Mesenchymal stem cell (in vitro differentiated cells and primary cell): ENCODE measurements around the gene FOXI1.

Experiments used
- DNase-seq: peaks from one replicate; pipeline ENCODE4 v3.0.0-alpha.2; 2013
- H2AFZ ChIP-seq: one replicate; pipeline ENCODE4 v1.6.1; 2013; ENCODE audit warnings: low read depth, mild to moderate bottlenecking, control low read depth, inconsistent platforms, low read length, moderate library complexity
- H2AK5ac ChIP-seq: 2 replicates; pipeline ENCODE4 v1.6.1; 2013; ENCODE audit warnings: low read length, moderate library complexity, mild to moderate bottlenecking, inconsistent platforms; ENCODE audit not compliant: severe bottlenecking
- H2BK120ac ChIP-seq: one replicate; pipeline ENCODE4 v1.6.1; 2013; ENCODE audit warnings: low read depth, mild to moderate bottlenecking, inconsistent platforms, low read length, moderate library complexity
- H2BK12ac ChIP-seq, 2 experiments: one replicate each; pipeline ENCODE4 v1.6.1; 2013; ENCODE audit warnings: inconsistent platforms in 2 of 2, low read length in 2 of 2, mild to moderate bottlenecking in 2 of 2, moderate library complexity in 2 of 2, control low read depth in 1 of 2
- H2BK15ac ChIP-seq: one replicate; pipeline ENCODE4 v1.6.1; 2013; ENCODE audit warnings: mild to moderate bottlenecking, low read depth, inconsistent platforms; ENCODE audit not compliant: poor library complexity, severe bottlenecking
- H2BK5ac ChIP-seq: 2 replicates; pipeline ENCODE4 v1.6.1; 2013; ENCODE audit warnings: low read depth, mild to moderate bottlenecking, low read length, control low read depth, inconsistent platforms; ENCODE audit not compliant: poor library complexity, severe bottlenecking
- H3K14ac ChIP-seq, 2 experiments: one replicate each; pipeline ENCODE4 v1.6.1; 2013; ENCODE audit warnings: inconsistent platforms in 2 of 2, low read length in 2 of 2, control low read depth in 1 of 2, mild to moderate bottlenecking in 1 of 2, moderate library complexity in 1 of 2
- H3K18ac ChIP-seq, 2 experiments: one replicate each; pipeline ENCODE4 v1.6.1; 2013; ENCODE audit warnings: inconsistent platforms in 2 of 2, low read length in 2 of 2, control low read depth in 1 of 2, low read depth in 1 of 2, mild to moderate bottlenecking in 1 of 2
- H3K23ac ChIP-seq, 2 experiments: one replicate each; pipeline ENCODE4 v1.6.1; 2013; ENCODE audit warnings: inconsistent platforms in 2 of 2, low read length in 2 of 2, mild to moderate bottlenecking in 2 of 2, moderate library complexity in 2 of 2, control low read depth in 1 of 2
- H3K27ac ChIP-seq: 2 replicates; pipeline ENCODE4 v1.5.1; 2013; ENCODE audit warnings: mild to moderate bottlenecking, moderate library complexity, low read length, control low read depth, inconsistent platforms; ENCODE audit not compliant: poor library complexity, severe bottlenecking
- H3K27me3 ChIP-seq, 2 experiments: 2 replicates each; pipeline versions ENCODE4 v1.6.1 to v1.7.0; 2013; ENCODE audit warnings: low read length in 2 of 2, mild to moderate bottlenecking in 2 of 2, moderate library complexity in 2 of 2, control low read depth in 1 of 2, inconsistent platforms in 1 of 2; ENCODE audit not compliant: control insufficient read depth in 1 of 2, insufficient read depth in 1 of 2
- H3K36me3 ChIP-seq, 2 experiments: 2 replicates each; pipeline versions ENCODE4 v1.6.1 to v1.7.0; 2013; ENCODE audit warnings: low read length in 2 of 2, control low read depth in 1 of 2, inconsistent platforms in 1 of 2, low read depth in 1 of 2, mild to moderate bottlenecking in 1 of 2; ENCODE audit not compliant: insufficient read depth in 2 of 2, control insufficient read depth in 1 of 2
- H3K4ac ChIP-seq, 2 experiments: one replicate each; pipeline ENCODE4 v1.6.1; 2013; ENCODE audit warnings: inconsistent platforms in 2 of 2, low read length in 2 of 2, mild to moderate bottlenecking in 2 of 2, moderate library complexity in 2 of 2, control low read depth in 1 of 2, low read depth in 1 of 2
- H3K4me1 ChIP-seq: 2 replicates; pipeline ENCODE4 v1.6.1; 2013; ENCODE audit warnings: low read depth, low read length, control low read depth; ENCODE audit not compliant: control insufficient read depth, insufficient read depth
- H3K4me2 ChIP-seq: 2 replicates; pipeline ENCODE4 v1.6.1; 2013; ENCODE audit warnings: low read length, mild to moderate bottlenecking, inconsistent platforms; ENCODE audit not compliant: poor library complexity, severe bottlenecking
- H3K4me3 ChIP-seq, 2 experiments: 2 replicates each; pipeline versions ENCODE4 v1.5.1 to v1.7.0; 2013; ENCODE audit warnings: low read length in 2 of 2, mild to moderate bottlenecking in 2 of 2, control low read depth in 1 of 2, low read depth in 1 of 2; ENCODE audit not compliant: insufficient read depth in 1 of 2
- H3K79me1 ChIP-seq: replicated peaks from 2 replicates; pipeline ENCODE4 v1.6.1; 2013; ENCODE audit warnings: mild to moderate bottlenecking, control low read depth, low read length, inconsistent platforms; ENCODE audit not compliant: poor library complexity, severe bottlenecking
- H3K9ac ChIP-seq: 2 replicates; pipeline ENCODE4 v1.7.0; 2013; ENCODE audit warnings: mild to moderate bottlenecking, low read length, moderate library complexity
- H3K9me3 ChIP-seq: 2 replicates; pipeline ENCODE4 v1.7.0; 2013; ENCODE audit warnings: mild to moderate bottlenecking, low read length; ENCODE audit not compliant: control insufficient read depth
- H4K8ac ChIP-seq: one replicate; pipeline ENCODE4 v1.6.1; 2013; ENCODE audit warnings: inconsistent platforms, mild to moderate bottlenecking, low read length, moderate library complexity
- H4K91ac ChIP-seq: one replicate; pipeline ENCODE4 v1.6.1; 2013; ENCODE audit warnings: mild to moderate bottlenecking, low read length, inconsistent platforms
- WGBS: methylation state at CpG from one replicate; pipeline ENCODE4 v1.1.7; 2013; ENCODE audit warnings: mixed read lengths; 5-methylcytosine and 5-hydroxymethylcytosine counted together

Gene FOXI1

GRCh38 chr5:170142196-170142595 is 36.5 kb downstream of the FOXI1 start:
- no peaks in the 10 kb centered on the region for H3K79me1 ChIP-seq

GRCh38 chr5:170143091-170143490 is 37.4 kb downstream of the FOXI1 start:
- H2AFZ ChIP-seq: no peak overlapping the region
- no peak for DNase-seq
- H4K8ac ChIP-seq: no peak overlapping the region
- H3K9me3 ChIP-seq: no peaks in the 10 kb centered on the region
- peaks cover 9 to 47% of the 10 kb centered on the region in 2 experiments for H3K27me3 ChIP-seq
- H2BK15ac ChIP-seq: no peak overlapping the region
- no peak overlapping the region for H3K14ac ChIP-seq
- no peaks in the 10 kb centered on the region for H3K36me3 ChIP-seq
- no peak overlapping the region for H2AK5ac ChIP-seq
- no peak overlapping the region for H3K4me3 ChIP-seq
- no peak overlapping the region for H3K23ac ChIP-seq
- no peak overlapping the region for H2BK12ac ChIP-seq
- H3K4me2 ChIP-seq: no peak overlapping the region
- H4K91ac ChIP-seq: no peak overlapping the region
- H3K4me1 ChIP-seq: no peaks in the 10 kb centered on the region
- H3K4ac ChIP-seq: no peak overlapping the region
- no peak overlapping the region for H3K9ac ChIP-seq
- H3K18ac ChIP-seq: no peak overlapping the region
- no peak overlapping the region for H2BK5ac ChIP-seq
- H3K27ac ChIP-seq: no peak overlapping the region
- WGBS: 86% methylated on average over 7 of the region's 7 CpGs
- H2BK120ac ChIP-seq: no peak overlapping the region
- no peaks in the 10 kb centered on the region for H3K79me1 ChIP-seq

More at GRCh38 chr5:170142196-170142595, 36.5 kb downstream of the FOXI1 start:
- H3K23ac ChIP-seq: no peak overlapping the region
- no peak overlapping the region for H3K4me2 ChIP-seq
- H3K4ac ChIP-seq: no peak overlapping the region
- H4K8ac ChIP-seq: no peak overlapping the region
- no peak overlapping the region for H2AK5ac ChIP-seq
- H4K91ac ChIP-seq: no peak overlapping the region
- no peak overlapping the region for H2BK5ac ChIP-seq
- no peak overlapping the region for H3K9ac ChIP-seq
- no peaks in the 10 kb centered on the region for H3K36me3 ChIP-seq
- H3K4me1 ChIP-seq: no peaks in the 10 kb centered on the region
- H2BK12ac ChIP-seq: no peak overlapping the region
- H3K4me3 ChIP-seq: no peak overlapping the region
- H2BK120ac ChIP-seq: no peak overlapping the region
- peaks cover 4 to 41% of the 10 kb centered on the region in 2 experiments for H3K27me3 ChIP-seq
- H3K27ac ChIP-seq: no peak overlapping the region
- H2BK15ac ChIP-seq: no peak overlapping the region
- no peaks in the 10 kb centered on the region for H3K9me3 ChIP-seq
- H2AFZ ChIP-seq: no peak overlapping the region
- H3K18ac ChIP-seq: no peak overlapping the region
- no peak overlapping the region for H3K14ac ChIP-seq
- DNase-seq: no peak
- WGBS: 100% methylated on average over 1 of the region's 1 CpG

GRCh38 chr5:170143710-170144109 is 38.0 kb downstream of the FOXI1 start:
- no peak overlapping the region for H3K18ac ChIP-seq
- no peak overlapping the region for H3K4ac ChIP-seq
- no peak overlapping the region for H3K27ac ChIP-seq
- no peak overlapping the region for H2AFZ ChIP-seq
- no peak overlapping the region for H3K9ac ChIP-seq
- H4K8ac ChIP-seq: no peak overlapping the region
- no peak overlapping the region for H3K4me2 ChIP-seq
- 92% methylated on average over 2 of the region's 2 CpGs for WGBS
- H3K23ac ChIP-seq: no peak overlapping the region
- no peak overlapping the region for H2BK5ac ChIP-seq
- no peaks in the 10 kb centered on the region for H3K9me3 ChIP-seq
- no peak overlapping the region for H3K4me3 ChIP-seq
- H2BK12ac ChIP-seq: no peak overlapping the region
- H3K79me1 ChIP-seq: no peaks in the 10 kb centered on the region
- no peak for DNase-seq
- H3K36me3 ChIP-seq: no peaks in the 10 kb centered on the region
- H2BK15ac ChIP-seq: no peak overlapping the region
- peaks cover 9 to 47% of the 10 kb centered on the region in 2 experiments for H3K27me3 ChIP-seq
- H3K4me1 ChIP-seq: no peaks in the 10 kb centered on the region
- H4K91ac ChIP-seq: no peak overlapping the region
- H3K14ac ChIP-seq: no peak overlapping the region
- no peak overlapping the region for H2AK5ac ChIP-seq
- no peak overlapping the region for H2BK120ac ChIP-seq

GRCh38 chr5:170144286-170145023 is 38.8 kb downstream of the FOXI1 start:
- no peak overlapping the region for H2BK12ac ChIP-seq
- no peak overlapping the region for H2BK5ac ChIP-seq
- DNase-seq: no peak
- H3K4me3 ChIP-seq: no peak overlapping the region
- H3K14ac ChIP-seq: no peak overlapping the region
- H3K36me3 ChIP-seq: no peaks in the 10 kb centered on the region
- no peak overlapping the region for H2BK15ac ChIP-seq
- H4K91ac ChIP-seq: no peak overlapping the region
- peaks cover 9 to 47% of the 10 kb centered on the region in 2 experiments for H3K27me3 ChIP-seq
- no peaks in the 10 kb centered on the region for H3K9me3 ChIP-seq
- no peak overlapping the region for H4K8ac ChIP-seq
- H3K23ac ChIP-seq: no peak overlapping the region
- H3K18ac ChIP-seq: no peak overlapping the region
- H3K4ac ChIP-seq: no peak overlapping the region
- no peak overlapping the region for H2AK5ac ChIP-seq
- H3K9ac ChIP-seq: no peak overlapping the region
- H2BK120ac ChIP-seq: no peak overlapping the region
- no peaks in the 10 kb centered on the region for H3K79me1 ChIP-seq
- H3K4me2 ChIP-seq: no peak overlapping the region
- no peak overlapping the region for H2AFZ ChIP-seq
- no peak overlapping the region for H3K27ac ChIP-seq
- H3K4me1 ChIP-seq: no peaks in the 10 kb centered on the region
- 85% methylated on average over 11 of the region's 11 CpGs for WGBS
